HL-60 (cell line): ENCODE measurements around the gene ANKRD13A.

Experiments used
- CTCF ChIP-seq: IDR thresholded peaks from one replicate; pipeline ENCODE4 v1.5.1; 2011; ENCODE audit warnings: low read length, control low read depth, inconsistent platforms; ENCODE audit not compliant: insufficient read depth
- GABPA ChIP-seq: IDR thresholded peaks from 2 replicates; pipeline ENCODE4 v1.6.1; 2012; ENCODE audit warnings: low read depth
- POLR2AphosphoS5 ChIP-seq: IDR thresholded peaks from 2 replicates; pipeline ENCODE4 v1.6.1; 2012; ENCODE audit warnings: low read depth
- REST ChIP-seq: IDR thresholded peaks from 2 replicates; pipeline ENCODE4 v1.6.1; 2012; ENCODE audit warnings: low read depth; ENCODE audit not compliant: insufficient replicate concordance

- TF ChIP-seq CTCF (no peak), REST (no peak), POLR2AphosphoS5 (no peak), GABPA (no peak)
Observed at GRCh38 chr12:109950625-109951024, 48.6 kb upstream of the ANKRD13A start.
